ENCODE results near the gene USP6. TPM values are rescaled to one million over a fixed set of nuclear protein-coding genes. Genes with fewer than 3 reads are reported as not detected.

USP6 gene
- total and polyA plus RNA-seq, 2 of the 13 experiments (the other 11 are each of a cell fraction or from before 2014, with no cell fraction given) = 0.04 TPM; not detected in 1

DNA sequence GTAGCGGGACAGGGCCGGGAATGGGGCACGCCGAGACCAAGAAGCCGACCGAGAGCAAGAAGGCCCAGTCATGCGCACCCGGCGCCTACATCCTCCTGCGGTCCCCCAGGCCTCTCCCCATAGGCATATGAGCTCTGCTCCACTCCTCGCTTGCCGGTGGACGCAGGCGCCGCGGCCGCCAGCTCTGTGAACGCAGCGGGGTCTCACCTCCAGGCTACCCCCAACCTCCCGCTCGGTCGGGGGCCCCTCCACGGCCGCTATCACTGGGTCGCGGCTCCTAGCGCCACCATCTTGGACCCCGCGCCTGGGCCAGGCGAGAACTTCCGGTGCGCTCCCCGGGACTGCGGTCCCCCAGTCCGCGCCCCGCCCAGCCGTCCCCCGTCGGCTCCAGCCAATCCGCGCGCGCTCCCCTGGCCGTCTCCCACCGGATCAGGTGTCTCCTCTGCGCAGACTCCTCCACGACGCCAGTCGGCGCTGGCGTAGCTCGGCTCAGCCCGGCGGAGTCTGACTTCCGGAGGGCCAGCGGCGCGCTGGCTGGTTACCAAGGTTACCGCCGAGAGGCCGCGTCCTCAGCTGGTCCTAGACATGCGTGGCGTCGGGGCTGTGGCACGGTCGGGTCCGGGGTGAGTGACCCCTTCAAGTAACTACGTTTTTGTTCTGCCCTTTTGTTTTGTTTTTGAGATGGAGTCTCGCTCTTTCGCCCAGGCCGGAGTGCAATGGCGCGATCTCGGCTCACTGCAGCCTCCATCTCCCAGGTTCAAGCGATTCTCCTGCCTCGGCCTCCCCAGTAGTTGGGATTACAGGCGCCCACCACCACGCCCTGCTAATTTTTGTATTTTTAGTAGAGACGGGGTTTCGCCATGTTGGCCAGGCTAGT is 75.9 kb downstream of the USP6 start, which contains the start of gene ZNF594 (continued):
- TF ChIP-seq, protein P1, sequence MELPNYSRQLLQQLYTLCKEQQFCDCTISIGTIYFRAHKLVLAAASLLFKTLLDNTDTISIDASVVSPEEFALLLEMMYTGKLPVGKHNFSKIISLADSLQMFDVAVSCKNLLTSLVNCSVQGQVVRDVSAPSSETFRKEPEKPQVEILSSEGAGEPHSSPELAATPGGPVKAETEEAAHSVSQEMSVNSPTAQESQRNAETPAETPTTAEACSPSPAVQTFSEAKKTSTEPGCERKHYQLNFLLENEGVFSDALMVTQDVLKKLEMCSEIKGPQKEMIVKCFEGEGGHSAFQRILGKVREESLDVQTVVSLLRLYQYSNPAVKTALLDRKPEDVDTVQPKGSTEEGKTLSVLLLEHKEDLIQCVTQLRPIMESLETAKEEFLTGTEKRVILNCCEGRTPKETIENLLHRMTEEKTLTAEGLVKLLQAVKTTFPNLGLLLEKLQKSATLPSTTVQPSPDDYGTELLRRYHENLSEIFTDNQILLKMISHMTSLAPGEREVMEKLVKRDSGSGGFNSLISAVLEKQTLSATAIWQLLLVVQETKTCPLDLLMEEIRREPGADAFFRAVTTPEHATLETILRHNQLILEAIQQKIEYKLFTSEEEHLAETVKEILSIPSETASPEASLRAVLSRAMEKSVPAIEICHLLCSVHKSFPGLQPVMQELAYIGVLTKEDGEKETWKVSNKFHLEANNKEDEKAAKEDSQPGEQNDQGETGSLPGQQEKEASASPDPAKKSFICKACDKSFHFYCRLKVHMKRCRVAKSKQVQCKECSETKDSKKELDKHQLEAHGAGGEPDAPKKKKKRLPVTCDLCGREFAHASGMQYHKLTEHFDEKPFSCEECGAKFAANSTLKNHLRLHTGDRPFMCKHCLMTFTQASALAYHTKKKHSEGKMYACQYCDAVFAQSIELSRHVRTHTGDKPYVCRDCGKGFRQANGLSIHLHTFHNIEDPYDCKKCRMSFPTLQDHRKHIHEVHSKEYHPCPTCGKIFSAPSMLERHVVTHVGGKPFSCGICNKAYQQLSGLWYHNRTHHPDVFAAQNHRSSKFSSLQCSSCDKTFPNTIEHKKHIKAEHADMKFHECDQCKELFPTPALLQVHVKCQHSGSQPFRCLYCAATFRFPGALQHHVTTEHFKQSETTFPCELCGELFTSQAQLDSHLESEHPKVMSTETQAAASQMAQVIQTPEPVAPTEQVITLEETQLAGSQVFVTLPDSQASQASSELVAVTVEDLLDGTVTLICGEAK (IDR thresholded peaks at IDR 0.05) = no peak
- TF ChIP-seq, protein P1 (CRISPR knock-in tag; IDR thresholded peaks at IDR 0.05) = no peak
- TF ChIP-seq SP1 (IDR thresholded peaks at IDR 0.05) (no peak), SP1 (CRISPR knock-in tag; IDR thresholded peaks at IDR 0.05) (peak; percentile 78), ZNF777 (CRISPR knock-in tag; IDR thresholded peaks at IDR 0.05) (peak; percentile 77; the same call in 1 of the 2 replicates), ZMYM3 (CRISPR knock-in tag; IDR thresholded peaks at IDR 0.05) (peak; percentile 56; the same call in 1 of the 2 replicates), GATAD1 (CRISPR knock-in tag; IDR thresholded peaks at IDR 0.05) (peak; percentile 90), ZNF124 (CRISPR knock-in tag; IDR thresholded peaks at IDR 0.05) (0 out of 2 replicates have a peak, but pooled peaks have one; percentile 34), ZNF20 (CRISPR knock-in tag; IDR thresholded peaks at IDR 0.05) (0 out of 2 replicates have a peak, but pooled peaks have one; percentile 44), ZNF383 (CRISPR knock-in tag; IDR thresholded peaks at IDR 0.05; ENCODE audit: borderline replicate concordance) (no peak), YEATS4 (CRISPR knock-in tag; IDR thresholded peaks at IDR 0.05; ENCODE audit: borderline replicate concordance) (peak; percentile 56; the same call in 1 of the 2 replicates), ZNF30 (CRISPR knock-in tag; IDR thresholded peaks at IDR 0.05) (no peak), KMT2A (CRISPR knock-in tag; IDR thresholded peaks at IDR 0.05) (peak; percentile 79), ZBTB7A (CRISPR knock-in tag; IDR thresholded peaks at IDR 0.05) (0 out of 2 replicates have a peak, but pooled peaks have one; percentile 24), GATAD2A (CRISPR knock-in tag; IDR thresholded peaks at IDR 0.05) (peak; percentile 27; the same call in 1 of the 2 replicates), ZNF616 (CRISPR knock-in tag; IDR thresholded peaks at IDR 0.05; ENCODE audit: low read depth) (0 out of 2 replicates have a peak, but pooled peaks have one; percentile 25), PHF8 (CRISPR knock-in tag; IDR thresholded peaks at IDR 0.05) (peak; percentile 97), HOXA5 (CRISPR knock-in tag; IDR thresholded peaks at IDR 0.05) (0 out of 2 replicates have a peak, but pooled peaks have one; percentile 54)
- TF ChIP-seq, protein P2, sequence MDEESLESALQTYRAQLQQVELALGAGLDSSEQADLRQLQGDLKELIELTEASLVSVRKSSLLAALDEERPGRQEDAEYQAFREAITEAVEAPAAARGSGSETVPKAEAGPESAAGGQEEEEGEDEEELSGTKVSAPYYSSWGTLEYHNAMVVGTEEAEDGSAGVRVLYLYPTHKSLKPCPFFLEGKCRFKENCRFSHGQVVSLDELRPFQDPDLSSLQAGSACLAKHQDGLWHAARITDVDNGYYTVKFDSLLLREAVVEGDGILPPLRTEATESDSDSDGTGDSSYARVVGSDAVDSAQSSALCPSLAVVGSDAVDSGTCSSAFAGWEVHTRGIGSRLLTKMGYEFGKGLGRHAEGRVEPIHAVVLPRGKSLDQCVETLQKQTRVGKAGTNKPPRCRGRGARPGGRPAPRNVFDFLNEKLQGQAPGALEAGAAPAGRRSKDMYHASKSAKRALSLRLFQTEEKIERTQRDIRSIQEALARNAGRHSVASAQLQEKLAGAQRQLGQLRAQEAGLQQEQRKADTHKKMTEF (CRISPR knock-in tag; IDR thresholded peaks at IDR 0.05) = peak; percentile 78
- TF ChIP-seq, protein P3, sequence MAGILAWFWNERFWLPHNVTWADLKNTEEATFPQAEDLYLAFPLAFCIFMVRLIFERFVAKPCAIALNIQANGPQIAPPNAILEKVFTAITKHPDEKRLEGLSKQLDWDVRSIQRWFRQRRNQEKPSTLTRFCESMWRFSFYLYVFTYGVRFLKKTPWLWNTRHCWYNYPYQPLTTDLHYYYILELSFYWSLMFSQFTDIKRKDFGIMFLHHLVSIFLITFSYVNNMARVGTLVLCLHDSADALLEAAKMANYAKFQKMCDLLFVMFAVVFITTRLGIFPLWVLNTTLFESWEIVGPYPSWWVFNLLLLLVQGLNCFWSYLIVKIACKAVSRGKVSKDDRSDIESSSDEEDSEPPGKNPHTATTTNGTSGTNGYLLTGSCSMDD (CRISPR knock-in tag; IDR thresholded peaks at IDR 0.05) = no peak

Data from HepG2 (cell line).